DMS153 treated with DMSO at 0.1 percent for 48 hours (cell line): ENCODE results near the gene ARVCF.

Experiments used
- DNase-seq: peaks from one replicate; lab custom pipeline; 2025; ENCODE audit not compliant: unreplicated experiment; lab: John Stamatoyannopoulos, UW

ARVCF gene

GRCh38 chr22:20017622-20017958 lies 967 bp upstream of the ARVCF start:
- DNase-seq: no peak

GRCh38 chr22:20015971-20016733 lies 471 bp downstream of the ARVCF start:
- no peak for DNase-seq

- DNase-seq: no peak
Observed at GRCh38 chr22:20015187-20015625, 1.4 kb downstream of the ARVCF start.

- no peak for DNase-seq
Observed at GRCh38 chr22:20014526-20015186, 2.0 kb downstream of the ARVCF start.

- no peak for DNase-seq
Observed at GRCh38 chr22:20013382-20013871, 3.2 kb downstream of the ARVCF start.

GRCh38 chr22:20012741-20013331 lies 3.8 kb downstream of the ARVCF start:
- no peak for DNase-seq

GRCh38 chr22:20011993-20012740 lies 4.5 kb downstream of the ARVCF start:
- no peak for DNase-seq

GRCh38 chr22:20011123-20011992 lies 5.3 kb downstream of the ARVCF start:
- no peak for DNase-seq

GRCh38 chr22:20010307-20011122 lies 6.1 kb downstream of the ARVCF start:
- no peak for DNase-seq

GRCh38 chr22:20009582-20010306 lies 6.9 kb downstream of the ARVCF start:
- no peak for DNase-seq

GRCh38 chr22:20009018-20009491 lies 7.6 kb downstream of the ARVCF start:
- DNase-seq: no peak

GRCh38 chr22:20008221-20008995 lies 8.2 kb downstream of the ARVCF start:
- no peak for DNase-seq

GRCh38 chr22:20004464-20004863 lies 12.2 kb downstream of the ARVCF start:
- DNase-seq: no peak

GRCh38 chr22:20003304-20003703 lies 13.3 kb downstream of the ARVCF start:
- DNase-seq: no peak

GRCh38 chr22:20002636-20003035 lies 14.0 kb downstream of the ARVCF start:
- DNase-seq: no peak

- DNase-seq: no peak
Observed at GRCh38 chr22:20002128-20002527, 14.5 kb downstream of the ARVCF start.

- no peak for DNase-seq
Observed at GRCh38 chr22:20001082-20001638, 15.5 kb downstream of the ARVCF start.
